Measurements from ENCODE around the gene CHRND.
A peak's percentile ranks its signal among the peaks of the same experiment; 100 is the strongest.

The CHRND gene

GRCh38 chr2:232541961-232542714 lies 16.2 kb downstream of the CHRND start:
- TF ChIP-seq POLR2AphosphoS5 (IDR thresholded peaks at IDR 0.05; ENCODE audit: low read depth) = no peak
- TF ChIP-seq SPI1 (IDR thresholded peaks at IDR 0.05; ENCODE audit: borderline replicate concordance, low read depth) = no peak
- no peak for TF ChIP-seq REST (IDR thresholded peaks at IDR 0.05; ENCODE audit: insufficient replicate concordance, low read depth)
- no peak for TF ChIP-seq CTCF (IDR thresholded peaks at IDR 0.05; ENCODE audit: insufficient read depth, low read length)
- TF ChIP-seq GABPA (IDR thresholded peaks at IDR 0.05; ENCODE audit: low read depth) = no peak
- no peak for DNase-seq (ENCODE audit: low read depth in 1 of 2, low spot score in 1 of 2)
- H3K27ac ChIP-seq (replicated peaks) = no peak overlapping the region

GRCh38 chr2:232542715-232543467 lies 16.9 kb downstream of the CHRND start:
- TF ChIP-seq POLR2AphosphoS5 (IDR thresholded peaks at IDR 0.05; ENCODE audit: low read depth) (peak; percentile 45; the same call in 1 of the 2 replicates), GABPA (IDR thresholded peaks at IDR 0.05; ENCODE audit: low read depth) (no peak)
- no peak overlapping the region for H3K27ac ChIP-seq (replicated peaks)
- no peak for DNase-seq (ENCODE audit: low read depth in 1 of 2, low spot score in 1 of 2)
- no peak overlapping the region for H3K4me3 ChIP-seq (replicated peaks; ENCODE audit: insufficient read depth, low read length)
- H3K27me3 ChIP-seq (ENCODE audit: insufficient read depth, poor library complexity, severe bottlenecking) = no peaks in the 10 kb centered on the region

More at GRCh38 chr2:232541961-232542714, 16.2 kb downstream of the CHRND start:
- Histone ChIP-seq H3K4me3 (replicated peaks; ENCODE audit: insufficient read depth, low read length) (no peak overlapping the region), H3K27me3 (ENCODE audit: insufficient read depth, poor library complexity, severe bottlenecking) (no peaks in the 10 kb centered on the region)

GRCh38 chr2:232543491-232543890 lies 17.5 kb downstream of the CHRND start:
- Histone ChIP-seq H3K27ac (replicated peaks) (no peak overlapping the region), H3K4me3 (replicated peaks; ENCODE audit: insufficient read depth, low read length) (no peak overlapping the region), H3K27me3 (ENCODE audit: insufficient read depth, poor library complexity, severe bottlenecking) (no peaks in the 10 kb centered on the region)
- DNase-seq (ENCODE audit: low read depth in 1 of 2, low spot score in 1 of 2) = no peak
- TF ChIP-seq REST (IDR thresholded peaks at IDR 0.05; ENCODE audit: insufficient replicate concordance, low read depth) (no peak), POLR2AphosphoS5 (IDR thresholded peaks at IDR 0.05; ENCODE audit: low read depth) (no peak), SPI1 (IDR thresholded peaks at IDR 0.05; ENCODE audit: borderline replicate concordance, low read depth) (no peak), CTCF (IDR thresholded peaks at IDR 0.05; ENCODE audit: insufficient read depth, low read length) (no peak), GABPA (IDR thresholded peaks at IDR 0.05; ENCODE audit: low read depth) (no peak)

GRCh38 chr2:232543928-232544631 lies 18.1 kb downstream of the CHRND start:
- no peak for DNase-seq (ENCODE audit: low read depth in 1 of 2, low spot score in 1 of 2)
- TF ChIP-seq POLR2AphosphoS5 (IDR thresholded peaks at IDR 0.05; ENCODE audit: low read depth) = 0 out of 2 replicates have a peak, but pooled peaks have one; percentile 5
- TF ChIP-seq GABPA (IDR thresholded peaks at IDR 0.05; ENCODE audit: low read depth) = no peak
- Histone ChIP-seq H3K4me3 (replicated peaks; ENCODE audit: insufficient read depth, low read length) (no peak overlapping the region), H3K27me3 (ENCODE audit: insufficient read depth, poor library complexity, severe bottlenecking) (no peaks in the 10 kb centered on the region), H3K27ac (replicated peaks) (no peak overlapping the region)
